ENCODE results near the gene TPRG1.

DNA sequence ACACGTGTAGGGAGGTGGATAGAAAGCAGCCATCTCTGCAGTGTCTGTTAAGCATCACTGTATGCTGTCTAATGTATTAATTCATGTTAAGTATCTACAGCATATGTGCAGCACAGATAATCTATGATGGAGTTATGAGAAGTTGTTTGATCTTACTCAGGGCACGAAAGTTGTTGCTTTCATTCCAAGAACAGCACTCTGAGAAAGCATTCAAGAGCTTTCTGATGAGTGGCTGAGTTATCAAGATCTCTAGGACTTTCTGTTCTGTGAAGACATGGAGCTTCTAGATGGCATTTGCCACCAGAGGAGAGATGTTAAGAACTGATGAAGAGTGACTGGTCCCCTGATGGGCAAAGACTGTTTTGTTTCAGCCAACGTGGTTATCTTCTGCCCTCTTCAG lies 22.6 kb upstream of the TPRG1 start:
- TF ChIP-seq, protein P1, sequence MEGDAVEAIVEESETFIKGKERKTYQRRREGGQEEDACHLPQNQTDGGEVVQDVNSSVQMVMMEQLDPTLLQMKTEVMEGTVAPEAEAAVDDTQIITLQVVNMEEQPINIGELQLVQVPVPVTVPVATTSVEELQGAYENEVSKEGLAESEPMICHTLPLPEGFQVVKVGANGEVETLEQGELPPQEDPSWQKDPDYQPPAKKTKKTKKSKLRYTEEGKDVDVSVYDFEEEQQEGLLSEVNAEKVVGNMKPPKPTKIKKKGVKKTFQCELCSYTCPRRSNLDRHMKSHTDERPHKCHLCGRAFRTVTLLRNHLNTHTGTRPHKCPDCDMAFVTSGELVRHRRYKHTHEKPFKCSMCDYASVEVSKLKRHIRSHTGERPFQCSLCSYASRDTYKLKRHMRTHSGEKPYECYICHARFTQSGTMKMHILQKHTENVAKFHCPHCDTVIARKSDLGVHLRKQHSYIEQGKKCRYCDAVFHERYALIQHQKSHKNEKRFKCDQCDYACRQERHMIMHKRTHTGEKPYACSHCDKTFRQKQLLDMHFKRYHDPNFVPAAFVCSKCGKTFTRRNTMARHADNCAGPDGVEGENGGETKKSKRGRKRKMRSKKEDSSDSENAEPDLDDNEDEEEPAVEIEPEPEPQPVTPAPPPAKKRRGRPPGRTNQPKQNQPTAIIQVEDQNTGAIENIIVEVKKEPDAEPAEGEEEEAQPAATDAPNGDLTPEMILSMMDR (IDR thresholded peaks at IDR 0.05), result no peak
- no peak for TF ChIP-seq POLR2A (IDR thresholded peaks at IDR 0.05)

Measured in right lobe of liver (tissue), 4 donors.